ENCODE measurements around the gene LYST. TPM values are rescaled to one million over a fixed set of nuclear protein-coding genes. Genes with fewer than 3 reads are reported as not detected.
A peak's percentile ranks its signal among the peaks of the same experiment; 100 is the strongest.
"Not testable (repeated sequence)": the region's sequence is repeated elsewhere in the genome, so short reads cannot be mapped to it uniquely, and the experiment has no call there.

LYST gene
- 94.5 and 106 TPM in 2 replicates for total RNA-seq

DNA sequence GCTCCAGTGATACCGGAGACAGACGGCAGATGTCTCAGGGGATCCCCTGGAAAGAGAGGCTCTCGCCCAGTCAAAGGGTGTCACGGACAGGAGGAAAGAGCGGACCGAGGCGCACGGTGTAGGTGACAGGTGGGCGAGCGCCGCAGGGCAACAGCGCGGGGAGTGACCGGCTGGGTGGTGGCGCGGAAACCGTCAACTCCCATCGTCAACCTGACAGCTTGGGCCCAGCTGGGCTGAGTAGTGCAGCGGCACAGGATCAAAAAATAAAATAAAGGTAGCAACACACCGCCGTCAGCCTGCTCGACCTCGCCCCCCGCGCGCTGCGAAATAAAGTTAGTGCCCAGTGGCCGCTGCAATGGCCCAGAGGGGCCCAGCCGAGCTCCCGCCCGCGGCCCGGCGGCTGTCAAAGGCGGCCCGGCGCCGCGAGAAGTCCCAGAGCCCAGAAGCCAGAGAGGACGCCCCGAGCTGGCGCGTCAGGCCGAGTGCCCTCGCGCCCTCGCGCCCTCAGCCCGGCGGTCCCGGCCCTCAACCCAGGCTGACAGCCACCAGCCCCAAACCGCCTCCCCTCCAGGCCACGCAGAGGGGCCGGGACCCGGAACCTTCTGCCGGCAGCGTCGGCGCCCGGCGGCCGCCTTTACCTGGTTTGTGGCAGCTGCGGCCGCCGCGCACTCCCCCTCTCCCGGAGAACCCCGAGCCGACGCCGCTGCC is at the start of gene LYST:
TSS of gene LYST (minus strand) at position 702 of the 708 bp plus-strand sequence. CDS start 36,489 bp downstream, outside the sequence.
- DNase-seq = peak; percentile 90
- peaks cover 44% of the 10 kb centered on the region for H3K36me3 Mint-ChIP-seq (ENCODE audit: low read depth)
- H3K4me1 Mint-ChIP-seq = peaks cover 48% of the 10 kb centered on the region
- peak within 1 kb of the TSS; percentile 99 for H3K4me3 Mint-ChIP-seq
- no peaks in the 10 kb centered on the region for H3K9me3 Mint-ChIP-seq
- peak within 1 kb of the TSS; percentile 100 for H3K27ac Mint-ChIP-seq
- intact Hi-C loops (cut with micrococcal nuclease) = loop anchor here (1.0 to 10.0 kb wide), 6 partner anchors 86 to 1262 kb away; partner anchors contain the start of genes ARID4B, B3GALNT2 and GGPS1
- H3K27me3 Mint-ChIP-seq = no peaks in the 10 kb centered on the region

GRCh38 chr1:235915489-235915888 is 48.8 kb upstream of the LYST start:
- H3K27ac Mint-ChIP-seq; H3K4me3 Mint-ChIP-seq; H3K27me3 Mint-ChIP-seq; intact Hi-C loops (cut with micrococcal nuclease); H3K36me3 Mint-ChIP-seq (ENCODE audit: low read depth); H3K9me3 Mint-ChIP-seq; DNase-seq: not testable (repeated sequence)
- H3K4me1 Mint-ChIP-seq = peaks cover 29% of the 10 kb centered on the region

DNA sequence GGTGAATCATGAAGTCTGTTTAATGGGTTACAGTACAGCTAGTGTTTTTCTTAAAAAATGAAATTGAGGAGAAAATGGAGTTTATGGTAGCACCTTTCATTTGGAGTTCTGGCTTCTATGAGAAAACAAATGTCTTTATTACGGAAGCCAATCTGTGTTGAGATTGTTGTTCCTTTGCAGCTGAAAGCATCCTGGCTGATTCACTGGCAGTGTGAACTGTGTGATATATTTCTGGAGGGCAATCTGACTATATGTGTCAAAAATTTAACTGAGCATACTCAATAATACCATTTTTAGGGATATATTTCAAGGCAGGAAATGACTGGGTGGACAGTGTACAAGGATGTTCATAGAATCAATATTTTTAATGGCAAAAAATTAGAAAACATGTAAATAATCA is 46.6 kb upstream of the LYST start:
- no peak for DNase-seq
- H3K4me3 Mint-ChIP-seq = no peak overlapping the region
- intact Hi-C loops (cut with micrococcal nuclease) = no loop called here

GRCh38 chr1:235911876-235912275 is 45.2 kb upstream of the LYST start:
- Mint-ChIP-seq H3K36me3 (ENCODE audit: low read depth) (no peaks in the 10 kb centered on the region), H3K4me1 (peaks cover 33% of the 10 kb centered on the region), H3K27ac (no peak overlapping the region), H3K9me3 (no peaks in the 10 kb centered on the region), H3K27me3 (peaks cover 2% of the 10 kb centered on the region), H3K4me3 (no peak overlapping the region)
- intact Hi-C loops (cut with micrococcal nuclease) = loop anchor here (2.0 kb wide), 1 partner anchor 59 kb away; no protein-coding TSS in a partner anchor
- DNase-seq = no peak

More for the DNA sequence above, 46.6 kb upstream of the LYST start:
- Mint-ChIP-seq H3K4me1 (peaks cover 35% of the 10 kb centered on the region), H3K36me3 (ENCODE audit: low read depth) (no peaks in the 10 kb centered on the region), H3K27ac (peak overlapping the region; percentile 26), H3K9me3 (no peaks in the 10 kb centered on the region), H3K27me3 (no peaks in the 10 kb centered on the region)

- peaks cover 34% of the 10 kb centered on the region for H3K4me1 Mint-ChIP-seq
- H3K36me3 Mint-ChIP-seq (ENCODE audit: low read depth) = no peaks in the 10 kb centered on the region
- H3K9me3 Mint-ChIP-seq = no peaks in the 10 kb centered on the region
- intact Hi-C loops (cut with micrococcal nuclease) = loop anchor here (2.0 kb wide), 1 partner anchor 60 kb away; no protein-coding TSS in a partner anchor
- H3K4me3 Mint-ChIP-seq = no peak overlapping the region
- DNase-seq = no peak
- H3K27me3 Mint-ChIP-seq = peaks cover 4% of the 10 kb centered on the region
- H3K27ac Mint-ChIP-seq = no peak overlapping the region
Measured at GRCh38 chr1:235911300-235911662, 44.6 kb upstream of the LYST start.

DNA sequence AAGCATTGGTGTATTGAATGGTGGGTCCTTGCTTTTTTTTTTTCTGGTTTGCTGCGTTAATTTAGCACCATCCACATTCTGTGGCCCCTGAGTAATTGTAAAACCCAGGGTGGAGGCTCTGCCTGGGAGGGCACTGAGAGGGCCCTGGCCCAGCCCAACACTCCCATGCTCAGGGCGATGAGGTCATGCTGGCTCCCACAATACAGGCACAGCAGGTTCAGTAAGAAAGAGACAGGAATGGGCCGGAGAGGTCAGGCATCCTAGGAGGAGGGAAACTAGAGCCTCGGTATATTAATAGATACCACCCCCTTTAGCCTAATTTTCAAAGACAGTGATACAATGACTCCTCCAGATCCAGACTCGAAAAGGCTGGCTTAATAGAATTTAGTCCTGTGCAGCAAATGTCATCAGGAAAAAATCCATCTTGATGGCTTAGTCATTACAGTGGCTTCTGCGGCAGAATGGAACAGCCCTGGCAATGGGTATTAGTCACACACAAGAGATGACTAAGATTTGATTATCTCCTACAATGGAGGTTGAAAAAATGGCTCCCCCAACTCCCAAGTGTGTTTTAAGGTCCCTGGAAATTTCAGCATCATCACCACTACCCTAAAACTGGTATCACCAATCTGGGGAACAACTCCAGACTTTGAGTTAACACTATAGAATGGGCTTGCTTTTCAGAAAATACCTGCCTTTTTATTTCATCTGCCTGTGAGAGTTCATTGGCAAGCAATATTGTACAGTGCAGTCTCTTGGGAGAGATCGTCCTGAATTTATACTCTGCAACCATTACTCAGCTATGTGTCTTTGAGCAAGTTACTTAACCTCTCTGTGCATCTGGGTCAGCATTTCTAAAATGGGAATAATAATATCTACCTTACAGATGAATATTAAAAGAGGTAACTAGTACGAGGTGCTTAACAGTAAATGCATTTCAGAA is 43.9 kb upstream of the LYST start:
- Mint-ChIP-seq H3K27me3 (peaks cover 4% of the 10 kb centered on the region), H3K4me3 (peak overlapping the region; percentile 18), H3K9me3 (no peaks in the 10 kb centered on the region), H3K36me3 (ENCODE audit: low read depth) (no peaks in the 10 kb centered on the region), H3K4me1 (peaks cover 33% of the 10 kb centered on the region), H3K27ac (peak overlapping the region; percentile 84)
- intact Hi-C loops (cut with micrococcal nuclease) = loop anchor here (1.0 to 2.0 kb wide), 5 partner anchors 22 to 60 kb away; no protein-coding TSS in a partner anchor
- peak; percentile 69 for DNase-seq

GRCh38 chr1:235908742-235909520 is 42.2 kb upstream of the LYST start:
- Mint-ChIP-seq H3K4me3 (no peak overlapping the region), H3K4me1 (peaks cover 33% of the 10 kb centered on the region), H3K27ac (peak overlapping the region; percentile 5), H3K9me3 (peaks cover 1% of the 10 kb centered on the region), H3K27me3 (peaks cover 4% of the 10 kb centered on the region), H3K36me3 (ENCODE audit: low read depth) (no peaks in the 10 kb centered on the region)
- intact Hi-C loops (cut with micrococcal nuclease) = no loop called here
- no peak for DNase-seq

GRCh38 chr1:235907897-235908240 is 41.2 kb upstream of the LYST start:
- Mint-ChIP-seq H3K4me3 (no peak overlapping the region), H3K9me3 (peaks cover 3% of the 10 kb centered on the region), H3K27ac (no peak overlapping the region), H3K4me1 (peaks cover 29% of the 10 kb centered on the region), H3K36me3 (ENCODE audit: low read depth) (no peaks in the 10 kb centered on the region), H3K27me3 (peaks cover 4% of the 10 kb centered on the region)
- no peak for DNase-seq
- intact Hi-C loops (cut with micrococcal nuclease) = no loop called here

DNA sequence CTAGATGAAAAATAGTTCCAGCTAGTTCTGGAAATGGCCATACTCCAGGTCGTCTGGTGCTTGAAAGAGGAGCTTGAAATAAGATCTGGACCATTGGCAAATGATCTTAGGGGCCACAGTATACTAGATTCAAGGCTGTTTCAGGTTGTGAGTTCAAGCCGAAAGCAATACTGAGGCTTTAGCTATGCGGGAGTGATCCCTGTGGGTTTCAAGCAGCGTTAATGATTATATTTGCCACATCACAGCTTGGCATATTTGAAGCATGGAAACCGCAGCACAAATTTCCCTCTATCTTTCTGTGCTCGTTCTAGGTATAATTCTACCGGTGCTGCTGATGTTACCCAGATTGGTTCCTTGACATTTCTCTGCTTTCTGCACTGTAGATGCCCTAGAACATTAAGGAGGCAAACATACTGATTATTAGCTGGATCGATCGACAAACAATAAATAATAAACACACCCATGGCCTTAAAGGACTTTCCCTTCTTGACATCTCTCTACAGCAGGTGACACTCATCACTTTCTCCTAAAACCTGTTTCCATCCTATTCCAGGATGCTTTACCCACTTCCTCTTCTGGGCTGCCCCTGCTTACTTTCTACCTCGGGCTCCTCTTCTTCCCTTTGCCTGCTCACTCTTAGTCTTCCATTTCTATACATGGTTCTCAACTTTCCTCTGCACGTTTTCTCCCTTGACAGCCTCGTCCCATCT is 40.6 kb upstream of the LYST start:
- Mint-ChIP-seq H3K27me3 (peaks cover 4% of the 10 kb centered on the region), H3K36me3 (ENCODE audit: low read depth) (no peaks in the 10 kb centered on the region), H3K4me1 (peaks cover 28% of the 10 kb centered on the region), H3K9me3 (peaks cover 3% of the 10 kb centered on the region), H3K4me3 (no peak overlapping the region), H3K27ac (no peak overlapping the region)
- DNase-seq = no peak
- intact Hi-C loops (cut with micrococcal nuclease) = no loop called here

- peaks cover 3% of the 10 kb centered on the region for H3K9me3 Mint-ChIP-seq
- intact Hi-C loops (cut with micrococcal nuclease) = no loop called here
- no peak overlapping the region for H3K4me3 Mint-ChIP-seq
- H3K36me3 Mint-ChIP-seq (ENCODE audit: low read depth) = no peaks in the 10 kb centered on the region
- H3K27me3 Mint-ChIP-seq = peaks cover 5% of the 10 kb centered on the region
- DNase-seq = no peak
- H3K27ac Mint-ChIP-seq = no peak overlapping the region
- peaks cover 32% of the 10 kb centered on the region for H3K4me1 Mint-ChIP-seq
Measured at GRCh38 chr1:235906436-235906835, 39.7 kb upstream of the LYST start.

- intact Hi-C loops (cut with micrococcal nuclease); DNase-seq; H3K36me3 Mint-ChIP-seq (ENCODE audit: low read depth); H3K9me3 Mint-ChIP-seq; H3K27me3 Mint-ChIP-seq; H3K4me3 Mint-ChIP-seq: not testable (repeated sequence)
- Mint-ChIP-seq H3K27ac (peak overlapping the region; percentile 11), H3K4me1 (peaks cover 29% of the 10 kb centered on the region)
Measured at GRCh38 chr1:235903809-235904208, 37.1 kb upstream of the LYST start.

GRCh38 chr1:235902677-235903542 is 36.2 kb upstream of the LYST start:
- peaks cover 5% of the 10 kb centered on the region for H3K27me3 Mint-ChIP-seq
- no peak overlapping the region for H3K27ac Mint-ChIP-seq
- peaks cover 3% of the 10 kb centered on the region for H3K9me3 Mint-ChIP-seq
- H3K4me3 Mint-ChIP-seq = no peak overlapping the region
- intact Hi-C loops (cut with micrococcal nuclease) = no loop called here
- DNase-seq = no peak
- H3K36me3 Mint-ChIP-seq (ENCODE audit: low read depth) = no peaks in the 10 kb centered on the region
- H3K4me1 Mint-ChIP-seq = peaks cover 28% of the 10 kb centered on the region

Measured in activated CD4-positive, alpha-beta T cell treated with anti-CD3 and anti-CD28 coated beads, Interleukin-2, amount 10 ng/mL, durations not matched to agents 24 days and 14 days (primary cell).